HepG2 (cell line): ENCODE data around the gene PRDX6. TPM values are rescaled to one million over a fixed set of nuclear protein-coding genes. Genes with fewer than 3 reads are reported as not detected.

ENCODE experiments used
- ATAC-seq: fragments of 200-7000 bp; cut with Tn5 transposase; 3 replicates; pipeline ENCODE4 v1.9.1; 2020; ENCODE audit warnings: mild to moderate bottlenecking, moderate library complexity
- BruUV-seq: library from RNA; stranded (reverse); fragments of 400-500 nt; replicated peaks from 2 replicates; lab custom pipeline; 2021; lab: Mats Ljungman, UMichigan
- CTCF ChIA-PET: fragments of 300-600 bp; formaldehyde crosslinking; extraction: SDS; loops from one replicate; lab custom pipeline; 2021; ENCODE audit warnings: low total read pairs, inconsistent platforms, low intra/inter-chr PET ratio; lab: Yijun Ruan, JAX
- POLR2A ChIA-PET: fragments of 350-600 bp; sonication (Branson Sonifier 250); formaldehyde crosslinking; loops from one replicate; lab custom pipeline; 2020; ENCODE audit warnings: antibody characterized with exemption, inconsistent platforms; lab: Yijun Ruan, JAX
- DNase-seq: peaks from one replicate; pipeline ENCODE4 v3.0.0-alpha.2; 2015; ENCODE audit warnings: low spot score
- FAIRE-seq: peaks from 3 replicates; lab custom pipeline; 2011; peaks lifted over from hg19 to GRCh38; lab: Jason Lieb, UNC
- H2AFZ ChIP-seq: one replicate; pipeline ENCODE4 v1.6.1; 2011; ENCODE audit warnings: low read length, inconsistent platforms
- H3K27ac ChIP-seq: fragments of 300-600 bp; 3 replicates; pipeline ENCODE4 v1.8.0; 2011; ENCODE audit warnings: mixed run types, mild to moderate bottlenecking, mixed read lengths, low read length, inconsistent platforms; ENCODE audit not compliant: insufficient read depth; ENCODE audit errors: extremely low read length
- H3K27me3 ChIP-seq, 2 experiments: fragments of 200-600 bp in 1 of 2; 2 replicates in 1 of 2; 3 replicates in 1 of 2; pipeline versions ENCODE4 v1.6.0 to v1.8.0; 2011; ENCODE audit warnings: low read length in 2 of 2, mild to moderate bottlenecking in 2 of 2, moderate library complexity in 2 of 2, inconsistent platforms in 1 of 2; ENCODE audit not compliant: insufficient read depth in 2 of 2, control insufficient read depth in 1 of 2
- H3K36me3 ChIP-seq, 2 experiments: fragments of 200-600 bp in 1 of 2; replicated peaks in 1 of 2; 2 replicates in 1 of 2; 3 replicates in 1 of 2; pipeline versions ENCODE4 v1.5.1 to v1.8.0; 2011; ENCODE audit warnings: low read length in 2 of 2, inconsistent platforms in 1 of 2; ENCODE audit not compliant: insufficient read depth in 2 of 2, control insufficient read depth in 1 of 2
- H3K4me1 ChIP-seq: 2 replicates; pipeline ENCODE4 v1.5.1; 2012; ENCODE audit warnings: low read length, inconsistent platforms; ENCODE audit not compliant: insufficient read depth
- H3K4me2 ChIP-seq: 2 replicates; pipeline ENCODE4 v1.6.0; 2011; ENCODE audit warnings: low read depth, low read length, inconsistent platforms
- H3K4me3 ChIP-seq, 3 experiments: fragments of 200-600 bp in 1 of 3; sonication (generic), shearing (Covaris generic) in 1 of 3; replicated peaks in 1 of 3; 2 replicates each; pipeline ENCODE4 v1.5.1; 2011 to 2016; ENCODE audit warnings: low read length in 3 of 3, inconsistent platforms in 2 of 3, low read depth in 2 of 3, mild to moderate bottlenecking in 2 of 3, control low read depth in 1 of 3, mixed read lengths in 1 of 3; ENCODE audit not compliant: insufficient read depth in 1 of 3
- H3K79me2 ChIP-seq: one replicate; pipeline ENCODE4 v1.6.1; 2011; ENCODE audit warnings: low read length, inconsistent platforms; ENCODE audit not compliant: insufficient read depth
- H3K9ac ChIP-seq: 2 replicates; pipeline ENCODE4 v1.6.0; 2011; ENCODE audit warnings: mild to moderate bottlenecking, low read depth, low read length, inconsistent platforms; ENCODE audit not compliant: insufficient read depth
- H3K9me3 ChIP-seq: 2 replicates; pipeline ENCODE4 v1.5.1; 2012; ENCODE audit warnings: mild to moderate bottlenecking, low read length
- H4K20me1 ChIP-seq: 2 replicates; pipeline ENCODE4 v1.6.0; 2011; ENCODE audit warnings: inconsistent platforms, mild to moderate bottlenecking, low read length, moderate library complexity; ENCODE audit not compliant: insufficient read depth
- BCL3 ChIP-seq: sonication (generic); formaldehyde crosslinking; IDR thresholded peaks from 2 replicates; pipeline ENCODE4 v1.5.1; 2020; ENCODE audit warnings: mild to moderate bottlenecking, missing genetic modification reagents, moderate library complexity
- ETS1 ChIP-seq: sonication (generic); formaldehyde crosslinking; IDR thresholded peaks from 2 replicates; pipeline ENCODE4 v1.4.0; 2020; ENCODE audit warnings: missing genetic modification reagents
- MED1 ChIP-seq: sonication (generic); formaldehyde crosslinking; IDR thresholded peaks from 2 replicates; pipeline ENCODE4 v1.4.0; 2020; ENCODE audit warnings: missing genetic modification reagents
- PITX1 ChIP-seq: sonication (generic); formaldehyde crosslinking; IDR thresholded peaks from 2 replicates; pipeline ENCODE4 v1.5.1; 2020; ENCODE audit warnings: mild to moderate bottlenecking, missing genetic modification reagents
- TBX2 ChIP-seq: sonication (generic); formaldehyde crosslinking; IDR thresholded peaks from 2 replicates; pipeline ENCODE4 v1.5.0; 2020; ENCODE audit warnings: missing genetic modification reagents, mild to moderate bottlenecking, borderline replicate concordance
- ZBTB37 ChIP-seq: sonication (generic); formaldehyde crosslinking; IDR thresholded peaks from 2 replicates; pipeline ENCODE4 v1.4.0; 2020; ENCODE audit warnings: mild to moderate bottlenecking, missing genetic modification reagents
- ZMAT3 ChIP-seq: sonication (generic); formaldehyde crosslinking; conservative IDR thresholded peaks from 2 replicates; pipeline ENCODE4 v1.7.0; 2021; ENCODE audit warnings: missing genetic modification reagents
- ZNF318 ChIP-seq: sonication (generic); formaldehyde crosslinking; IDR thresholded peaks from 2 replicates; pipeline ENCODE4 v1.4.0; 2020; ENCODE audit warnings: mild to moderate bottlenecking, missing genetic modification reagents
- ZNF552 ChIP-seq: sonication (generic); formaldehyde crosslinking; IDR thresholded peaks from 2 replicates; pipeline ENCODE4 v1.9.0; 2022; ENCODE audit warnings: missing genetic modification reagents, mild to moderate bottlenecking, borderline replicate concordance
- WGBS: methylation state at CpG from one replicate; pipeline ENCODE4 v1.1.6; 2017; ENCODE audit warnings: low lambda C conversion rate; 5-methylcytosine and 5-hydroxymethylcytosine counted together
- in situ Hi-C: cut with HindIII; loops from 2 replicates; pipeline ENCODE4 v1.10.0; 2017; ENCODE audit warnings: low pct_unique_long_range_greater_than_20kb; ENCODE audit not compliant: extremely low pct_ligation_motif_present
- intact Hi-C: fragments of 100-400 bp; cut with micrococcal nuclease; formaldehyde crosslinking; loops from one replicate; pipeline ENCODE4 v1.10.0; 2022; ENCODE audit not compliant: unreplicated experiment
- polyA plus RNA-seq, 8 experiments: library from polyadenylated mRNA; depleted of rRNA in 3 of 8; stranded (reverse) in 7 of 8; unstranded in 1 of 8; fragments of >200 nt; fragmentation: Illumina TruSeq in 4 of 8; extraction: Trizol in 4 of 8; gene quantifications; 2 replicates each; pipeline versions ENCODE4 v1.2.1 to v1.2.3, GENCODE V29; 2011 to 2016; ENCODE audit warnings: low read depth in 4 of 8, missing spikeins in 1 of 8, mixed read lengths in 1 of 8; ENCODE audit not compliant: insufficient read depth in 1 of 8
- total RNA-seq, 5 experiments: library from RNA; depleted of rRNA; stranded (reverse); fragments of >200 nt; fragmentation: Illumina TruSeq; extraction: Trizol; gene quantifications; 2 replicates each; pipeline ENCODE4 v1.2.3, GENCODE V29; 2016; ENCODE audit warnings: low read depth in 1 of 5

Gene PRDX6
- total and polyA plus RNA-seq, 2 of the 13 experiments (the other 11 are each of a cell fraction or from before 2014, with no cell fraction given) = 224 to 309 TPM

DNA sequence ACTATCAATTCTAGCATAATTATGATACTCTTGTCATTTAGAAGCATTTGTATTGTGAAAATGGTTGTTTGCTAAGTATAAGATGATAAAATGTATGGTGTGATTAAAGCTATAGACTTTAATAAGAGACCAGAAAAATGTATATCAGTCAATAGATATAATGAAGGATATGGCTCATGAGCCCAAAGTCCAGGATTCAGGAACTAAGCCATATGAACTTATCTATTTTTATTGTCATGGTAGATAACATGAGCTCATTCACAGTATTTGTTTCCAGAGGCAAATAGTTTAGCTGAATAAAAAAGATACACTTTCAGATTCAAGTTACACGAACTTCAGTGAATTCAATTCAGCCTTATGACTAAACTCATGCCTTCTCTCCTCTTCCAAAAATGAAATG lies 32.7 kb downstream of the PRDX6 start:
- Histone ChIP-seq H2AFZ (no peak overlapping the region), H3K36me3 (no peaks in the 10 kb centered on the region), H3K9ac (no peak overlapping the region), H3K4me2 (no peak overlapping the region), H3K4me1 (0 out of 2 replicates have a peak, but pooled peaks cover 6% of the 10 kb centered on the region), H3K27me3 (no peaks in the 10 kb centered on the region), H4K20me1 (no peaks in the 10 kb centered on the region), H3K9me3 (no peaks in the 10 kb centered on the region), H3K79me2 (no peaks in the 10 kb centered on the region), H3K4me3 (no peak overlapping the region), H3K27ac (no peak overlapping the region)
- in situ Hi-C loops = loop anchor here (5.0 kb wide), 1 partner anchor 77 kb away; no protein-coding TSS in a partner anchor
- WGBS = 15% methylated on average over 1 of the region's 1 CpG
- CTCF ChIA-PET = no interaction called here
- no TSS peak for BruUV-seq
- intact Hi-C loops = loop anchor here (10.0 kb wide), 1 partner anchor 765 kb away; no protein-coding TSS in a partner anchor
- FAIRE-seq (no peak), ATAC-seq (no peak), DNase-seq (no peak)
- POLR2A ChIA-PET = no interaction called here
- TF ChIP-seq ZNF552 (no peak), BCL3 (CRISPR knock-in tag) (no peak), MED1 (CRISPR knock-in tag) (no peak), ZNF318 (CRISPR knock-in tag) (no peak), ETS1 (CRISPR knock-in tag) (no peak), PITX1 (CRISPR knock-in tag) (no peak), ZBTB37 (CRISPR knock-in tag) (no peak), TBX2 (CRISPR knock-in tag) (no peak), ZMAT3 (CRISPR knock-in tag) (no peak)
